GM12872 (cell line): Measurements from ENCODE around the gene SLC35E2B.
"Not testable (repeated sequence)": the region's sequence is repeated elsewhere in the genome, so short reads cannot be mapped to it uniquely, and the experiment has no call there.

Source experiments
- CTCF ChIP-seq: IDR thresholded peaks from 3 replicates; pipeline ENCODE4 v1.5.1; 2011; ENCODE audit warnings: low read depth, mild to moderate bottlenecking, low read length, moderate library complexity; ENCODE audit not compliant: insufficient read depth

SLC35E2B gene

GRCh38 chr1:1692714-1693647 is at the start of gene SLC35E2B:
Gene SLC35E2B, minus strand, starts transcription at chr1:1692795. Its CDS starts 16,096 bp downstream, at chr1:1676699.
- TF ChIP-seq CTCF: not testable (repeated sequence)

- no peak for TF ChIP-seq CTCF
These were observed 39.8 kb upstream of the SLC35E2B start for GRCh38 chr1:1732381-1732780.

- TF ChIP-seq CTCF: no peak
These were observed 38.3 kb upstream of the SLC35E2B start for GRCh38 chr1:1730870-1731269.

- TF ChIP-seq CTCF: peak; percentile 31; the same call in 1 of the 3 replicates
These were observed 31.7 kb upstream of the SLC35E2B start, which contains the start of gene CDK11A for GRCh38 chr1:1724035-1724864. Gene CDK11A, minus strand, starts transcription at chr1:1724357. Its CDS starts 1,539 bp downstream, at chr1:1722818.

GRCh38 chr1:1721201-1721600 is 28.6 kb upstream of the SLC35E2B start:
- TF ChIP-seq CTCF: no peak

GRCh38 chr1:1703796-1704195 is 11.2 kb upstream of the SLC35E2B start:
- no peak for TF ChIP-seq CTCF

- no peak for TF ChIP-seq CTCF
These were observed 4.7 kb downstream of the SLC35E2B start for GRCh38 chr1:1687846-1688245.
